K562 (cell line): Measurements from ENCODE around the gene USP31.

Source experiments
- ATF3 ChIP-seq, 2 experiments: fragments of 450-650 bp in 1 of 2; sonication (generic) in 1 of 2; formaldehyde crosslinking in 1 of 2; IDR thresholded peaks in 1 of 2; conservative IDR thresholded peaks in 1 of 2; 2 replicates each; pipeline versions ENCODE4 v1.6.1 to v1.8.1; 2016 to 2023; ENCODE audit warnings: mild to moderate bottlenecking in 2 of 2, moderate library complexity in 2 of 2, inconsistent platforms in 1 of 2, missing genetic modification reagents in 1 of 2
- CBX3 ChIP-seq, 2 experiments: IDR thresholded peaks; 1 replicate in 1 of 2; 2 replicates in 1 of 2; pipeline ENCODE4 v1.6.1; 2012; ENCODE audit warnings: inconsistent platforms in 2 of 2, low read length in 2 of 2, borderline replicate concordance in 1 of 2, control low read depth in 1 of 2
- EP300 ChIP-seq: IDR thresholded peaks from 2 replicates; pipeline ENCODE4 v1.6.1; 2012; ENCODE audit warnings: low read length, improper control_type of control experiment
- HMG20A ChIP-seq: fragments of 450-650 bp; formaldehyde crosslinking; conservative IDR thresholded peaks from 2 replicates; pipeline ENCODE4 v1.4.0; 2020; ENCODE audit warnings: mild to moderate bottlenecking, mixed read lengths
- RBM25 ChIP-seq: fragments of 200-400 bp; formaldehyde crosslinking; IDR thresholded peaks from 2 replicates; pipeline ENCODE4 v1.6.1; 2018; ENCODE audit warnings: low read length, low read depth, moderate library complexity; ENCODE audit not compliant: severe bottlenecking
- TAF1 ChIP-seq: IDR thresholded peaks from 2 replicates; pipeline ENCODE4 v1.6.1; 2011; ENCODE audit warnings: mild to moderate bottlenecking, low read length, moderate library complexity; ENCODE audit not compliant: insufficient read depth, control insufficient read depth, severe bottlenecking; ENCODE audit errors: extremely low read depth
- USF1 ChIP-seq: sonication (generic); formaldehyde crosslinking; IDR thresholded peaks from 2 replicates; pipeline ENCODE4 v1.9.0; 2022; ENCODE audit warnings: mild to moderate bottlenecking, missing genetic modification reagents
- YY1 ChIP-seq, 3 experiments: IDR thresholded peaks; 2 replicates each; pipeline ENCODE4 v1.6.1; 2011; ENCODE audit warnings: low read length in 2 of 3, mild to moderate bottlenecking in 2 of 3, moderate library complexity in 2 of 3, borderline replicate concordance in 1 of 3, control low read depth in 1 of 3, low read depth in 1 of 3; ENCODE audit not compliant: insufficient read depth in 3 of 3, insufficient replicate concordance in 2 of 3, control insufficient read depth in 1 of 3, insufficient read length in 1 of 3; ENCODE audit errors: extremely low read depth in 1 of 3
- ZNF121 ChIP-seq: sonication (generic); formaldehyde crosslinking; conservative IDR thresholded peaks from 2 replicates; pipeline ENCODE4 v1.8.0; 2022; ENCODE audit warnings: missing genetic modification reagents
- ZNF507 ChIP-seq: conservative IDR thresholded peaks from 2 replicates; pipeline ENCODE4 v1.6.1; 2017; ENCODE audit warnings: missing genetic modification characterization, missing compliant biosample characterization

- no peak for TF ChIP-seq TAF1
- no peak for TF ChIP-seq ZNF507 (tag)
- no peak for TF ChIP-seq ATF3 (IDR thresholded peaks at IDR 0.05)
- no peak for TF ChIP-seq ATF3 (CRISPR knock-in tag; conservative IDR thresholded peaks at IDR 0.05)
- TF ChIP-seq USF1 (CRISPR knock-in tag) = no peak
- no peak for TF ChIP-seq HMG20A (CRISPR knock-in tag)
- no peak for TF ChIP-seq CBX3 (IDR thresholded peaks at IDR 0.05; ENCODE audit: borderline replicate concordance in 1 of 2, low read length in 2 of 2)
- TF ChIP-seq EP300 = no peak
- TF ChIP-seq ZNF121 (CRISPR knock-in tag) = no peak
- TF ChIP-seq RBM25 = no peak
- no peak for TF ChIP-seq YY1 (IDR thresholded peaks at IDR 0.05; ENCODE audit: borderline replicate concordance in 1 of 3, control insufficient read depth in 1 of 3, extremely low read depth in 1 of 3, insufficient read depth in 3 of 3, insufficient read length in 1 of 3, insufficient replicate concordance in 2 of 3, low read depth in 1 of 3, low read length in 2 of 3)
Measured at GRCh38 chr16:23119570-23119969, 29.7 kb downstream of the USP31 start.
